ENCODE measurements around the gene UNCX.

The UNCX gene

GRCh38 chr7:1241603-1242255, 9.1 kb downstream of the UNCX start:
- no peak overlapping the region for H2AFZ ChIP-seq (ENCODE audit: low read length)
- no peak overlapping the region for H3K9ac ChIP-seq (ENCODE audit: low read length)
- H4K20me1 ChIP-seq (ENCODE audit: insufficient read depth, low read length) = no peaks in the 10 kb centered on the region
- peaks cover 94% of the 10 kb centered on the region for H3K27me3 ChIP-seq (replicated peaks; ENCODE audit: insufficient read depth, low read length)
- no peaks in the 10 kb centered on the region for H3K9me2 ChIP-seq (replicated peaks; ENCODE audit: insufficient read depth, low read length)
- H3K4me3 ChIP-seq (ENCODE audit: low read length) = no peak overlapping the region
- H3K4me2 ChIP-seq (ENCODE audit: low read depth, low read length) = no peak overlapping the region
- TF ChIP-seq EZH2phosphoT487 (IDR thresholded peaks at IDR 0.05; ENCODE audit: low read length) = no peak
- TF ChIP-seq EZH2 (optimal IDR thresholded peaks at IDR 0.05; ENCODE audit: low read depth, low read length) = no peak
- TF ChIP-seq CTCF (IDR thresholded peaks at IDR 0.05; ENCODE audit: low read length) = no peak
- H3K4me1 ChIP-seq (ENCODE audit: low read length) = no peaks in the 10 kb centered on the region
- no peak for DNase-seq
- H3K36me3 ChIP-seq (replicated peaks; ENCODE audit: insufficient read depth, low read length) = no peaks in the 10 kb centered on the region
- no peak overlapping the region for H3K27ac ChIP-seq (ENCODE audit: low read length)
- no peaks in the 10 kb centered on the region for H3K79me2 ChIP-seq (ENCODE audit: low read length)
- no peaks in the 10 kb centered on the region for H3F3A ChIP-seq (ENCODE audit: insufficient read depth, low read length)
- H3K9me3 ChIP-seq (replicated peaks; ENCODE audit: insufficient read depth, low read length) = no peaks in the 10 kb centered on the region

- Histone ChIP-seq H4K20me1 (ENCODE audit: insufficient read depth, low read length) (no peaks in the 10 kb centered on the region), H3K4me3 (ENCODE audit: low read length) (no peak overlapping the region), H3K4me2 (ENCODE audit: low read depth, low read length) (no peak overlapping the region), H3K27me3 (replicated peaks; ENCODE audit: insufficient read depth, low read length) (peaks cover 95% of the 10 kb centered on the region), H3F3A (ENCODE audit: insufficient read depth, low read length) (no peaks in the 10 kb centered on the region), H3K4me1 (ENCODE audit: low read length) (no peaks in the 10 kb centered on the region), H2AFZ (ENCODE audit: low read length) (no peak overlapping the region), H3K9ac (ENCODE audit: low read length) (no peak overlapping the region), H3K27ac (ENCODE audit: low read length) (no peak overlapping the region), H3K9me2 (replicated peaks; ENCODE audit: insufficient read depth, low read length) (no peaks in the 10 kb centered on the region), H3K36me3 (replicated peaks; ENCODE audit: insufficient read depth, low read length) (no peaks in the 10 kb centered on the region), H3K79me2 (ENCODE audit: low read length) (no peaks in the 10 kb centered on the region), H3K9me3 (replicated peaks; ENCODE audit: insufficient read depth, low read length) (no peaks in the 10 kb centered on the region)
- TF ChIP-seq EZH2phosphoT487 (IDR thresholded peaks at IDR 0.05; ENCODE audit: low read length) = no peak
- no peak for TF ChIP-seq EZH2 (optimal IDR thresholded peaks at IDR 0.05; ENCODE audit: low read depth, low read length)
- TF ChIP-seq CTCF (IDR thresholded peaks at IDR 0.05; ENCODE audit: low read length) = no peak
- DNase-seq = no peak
Observed at GRCh38 chr7:1242256-1242605, 9.6 kb downstream of the UNCX start.

GRCh38 chr7:1242606-1243289, 10.1 kb downstream of the UNCX start:
- no peak for DNase-seq
- no peaks in the 10 kb centered on the region for H4K20me1 ChIP-seq (ENCODE audit: insufficient read depth, low read length)
- H3K27me3 ChIP-seq (replicated peaks; ENCODE audit: insufficient read depth, low read length) = peaks cover 97% of the 10 kb centered on the region
- no peak overlapping the region for H3K9ac ChIP-seq (ENCODE audit: low read length)
- H3K4me1 ChIP-seq (ENCODE audit: low read length) = no peaks in the 10 kb centered on the region
- no peaks in the 10 kb centered on the region for H3K79me2 ChIP-seq (ENCODE audit: low read length)
- H3F3A ChIP-seq (ENCODE audit: insufficient read depth, low read length) = no peaks in the 10 kb centered on the region
- H3K9me3 ChIP-seq (replicated peaks; ENCODE audit: insufficient read depth, low read length) = no peaks in the 10 kb centered on the region
- no peaks in the 10 kb centered on the region for H3K9me2 ChIP-seq (replicated peaks; ENCODE audit: insufficient read depth, low read length)
- TF ChIP-seq EZH2 (optimal IDR thresholded peaks at IDR 0.05; ENCODE audit: low read depth, low read length) (no peak), CTCF (IDR thresholded peaks at IDR 0.05; ENCODE audit: low read length) (no peak)
- no peak overlapping the region for H2AFZ ChIP-seq (ENCODE audit: low read length)
- no peak overlapping the region for H3K4me3 ChIP-seq (ENCODE audit: low read length)
- no peak overlapping the region for H3K4me2 ChIP-seq (ENCODE audit: low read depth, low read length)
- H3K27ac ChIP-seq (ENCODE audit: low read length) = no peak overlapping the region
- H3K36me3 ChIP-seq (replicated peaks; ENCODE audit: insufficient read depth, low read length) = no peaks in the 10 kb centered on the region
